Type B pancreatic cell (in vitro differentiated cells): ENCODE data around the gene MPP4. TPM values are rescaled to one million over a fixed set of nuclear protein-coding genes. Genes with fewer than 3 reads are reported as not detected.

Source experiments
- DNase-seq: peaks from one replicate; pipeline ENCODE4 v3.0.0; 2021; ENCODE audit warnings: mixed read lengths; ENCODE audit not compliant: unreplicated experiment; ENCODE audit errors: extremely low spot score
- H3K27ac Mint-ChIP-seq: 2 replicates; pipeline ENCODE4 v1.8.0; 2021; ENCODE audit warnings: mild to moderate bottlenecking, mixed read lengths
- H3K27me3 Mint-ChIP-seq: 2 replicates; pipeline ENCODE4 v1.8.0; 2021; ENCODE audit warnings: mixed read lengths
- H3K36me3 Mint-ChIP-seq: 2 replicates; pipeline ENCODE4 v1.8.0; 2021; ENCODE audit warnings: mixed read lengths
- H3K4me1 Mint-ChIP-seq: one replicate; pipeline ENCODE4 v1.8.0; 2021; ENCODE audit warnings: mixed read lengths; ENCODE audit not compliant: unreplicated experiment
- H3K4me3 Mint-ChIP-seq: 2 replicates; pipeline ENCODE4 v1.8.0; 2021; ENCODE audit warnings: mild to moderate bottlenecking, mixed read lengths
- H3K9me3 Mint-ChIP-seq: 2 replicates; pipeline ENCODE4 v1.8.0; 2021; ENCODE audit warnings: mixed read lengths
- CTCF ChIP-seq: fragments of 200-600 bp; sonication (generic); conservative IDR thresholded peaks from 2 replicates; pipeline ENCODE4 v1.5.0; 2021; ENCODE audit warnings: antibody characterized with exemption, mild to moderate bottlenecking
- total RNA-seq: library from RNA; stranded (reverse); gene quantifications from 2 replicates; pipeline ENCODE4 v1.2.1, GENCODE V29; 2021; ENCODE audit warnings: low replicate concordance

The MPP4 gene
- total RNA-seq, 1 donor from 2014 or later, result 0.46 TPM

GRCh38 chr2:201696151-201696659 is 2.2 kb downstream of the MPP4 start:
- DNase-seq, result no peak

GRCh38 chr2:201685156-201685555 is 13.3 kb downstream of the MPP4 start:
- no peak for TF ChIP-seq CTCF
- Mint-ChIP-seq H3K4me1 (peaks cover 4% of the 10 kb centered on the region), H3K4me3 (no peak overlapping the region), H3K36me3 (no peaks in the 10 kb centered on the region), H3K27ac (no peak overlapping the region), H3K9me3 (no peaks in the 10 kb centered on the region), H3K27me3 (peaks cover 3% of the 10 kb centered on the region)
- no peak for DNase-seq

More at GRCh38 chr2:201696151-201696659, 2.2 kb downstream of the MPP4 start:
- no peak overlapping the region for H3K4me3 Mint-ChIP-seq
- peaks cover 9% of the 10 kb centered on the region for H3K36me3 Mint-ChIP-seq
- no peaks in the 10 kb centered on the region for H3K27me3 Mint-ChIP-seq
- no peak overlapping the region for H3K27ac Mint-ChIP-seq
- peaks cover 39% of the 10 kb centered on the region for H3K4me1 Mint-ChIP-seq
- no peaks in the 10 kb centered on the region for H3K9me3 Mint-ChIP-seq
- TF ChIP-seq CTCF, result no peak

- Mint-ChIP-seq H3K27ac (no peak overlapping the region), H3K4me3 (no peak overlapping the region), H3K27me3 (peaks cover 3% of the 10 kb centered on the region), H3K9me3 (no peaks in the 10 kb centered on the region), H3K36me3 (no peaks in the 10 kb centered on the region), H3K4me1 (peaks cover under 1% of the 10 kb centered on the region)
- no peak for DNase-seq
- peak; percentile 62 for TF ChIP-seq CTCF
Measured at GRCh38 chr2:201680743-201681142, 17.7 kb downstream of the MPP4 start.

- Mint-ChIP-seq H3K9me3 (no peaks in the 10 kb centered on the region), H3K4me1 (no peaks in the 10 kb centered on the region), H3K36me3 (no peaks in the 10 kb centered on the region), H3K4me3 (no peak overlapping the region), H3K27ac (no peak overlapping the region), H3K27me3 (peaks cover 3% of the 10 kb centered on the region)
- no peak for TF ChIP-seq CTCF
- no peak for DNase-seq
Measured at GRCh38 chr2:201678401-201678800, 20.0 kb downstream of the MPP4 start.

GRCh38 chr2:201675454-201675853 is 23.0 kb downstream of the MPP4 start:
- no peak overlapping the region for H3K27ac Mint-ChIP-seq
- no peaks in the 10 kb centered on the region for H3K36me3 Mint-ChIP-seq
- H3K9me3 Mint-ChIP-seq, result no peaks in the 10 kb centered on the region
- TF ChIP-seq CTCF, result no peak
- peaks cover 7% of the 10 kb centered on the region for H3K27me3 Mint-ChIP-seq
- H3K4me1 Mint-ChIP-seq, result no peaks in the 10 kb centered on the region
- DNase-seq, result no peak
- H3K4me3 Mint-ChIP-seq, result no peak overlapping the region

- Mint-ChIP-seq H3K27ac (no peak overlapping the region), H3K4me1 (no peaks in the 10 kb centered on the region), H3K27me3 (peaks cover 7% of the 10 kb centered on the region), H3K36me3 (no peaks in the 10 kb centered on the region), H3K9me3 (no peaks in the 10 kb centered on the region), H3K4me3 (no peak overlapping the region)
- no peak for TF ChIP-seq CTCF
- no peak for DNase-seq
Measured at GRCh38 chr2:201674794-201675193, 23.6 kb downstream of the MPP4 start.
